Dendritic cell treated with granulocyte-macrophage colony-stimulating factor and Interleukin-4, amounts not matched to agents 40 ng/mL and 50 ng/mL, for 4 days (primary cell): ENCODE results near the gene KLK10.

Experiments used
- H3K27ac Mint-ChIP-seq: one replicate; pipeline ENCODE4 v1.8.0; 2022; ENCODE audit warnings: mild to moderate bottlenecking, mixed read lengths
- H3K27me3 Mint-ChIP-seq: one replicate; pipeline ENCODE4 v1.8.0; 2022; ENCODE audit warnings: mild to moderate bottlenecking, mixed read lengths
- H3K36me3 Mint-ChIP-seq: one replicate; pipeline ENCODE4 v1.8.0; 2022; ENCODE audit warnings: low read depth, mixed read lengths
- H3K4me1 Mint-ChIP-seq: one replicate; pipeline ENCODE4 v1.8.0; 2022; ENCODE audit warnings: low read depth, mixed read lengths
- H3K4me3 Mint-ChIP-seq: one replicate; pipeline ENCODE4 v1.8.0; 2022; ENCODE audit warnings: mild to moderate bottlenecking, moderate library complexity, mixed read lengths
- H3K9me3 Mint-ChIP-seq: one replicate; pipeline ENCODE4 v1.8.0; 2022; ENCODE audit warnings: mixed read lengths
- intact Hi-C: fragments of 100-400 bp; cut with micrococcal nuclease; formaldehyde crosslinking; loops from one replicate; pipeline ENCODE4 v1.15.0; 2022

KLK10 gene

GRCh38 chr19:51034704-51035103, 15.2 kb upstream of the KLK10 start, which contains the start of gene KLK12:
Gene KLK12, minus strand, starts transcription at chr19:51035002. Its CDS starts 381 bp downstream, at chr19:51034621.
- Mint-ChIP-seq H3K36me3 (no peaks in the 10 kb centered on the region), H3K9me3 (no peaks in the 10 kb centered on the region), H3K4me1 (no peaks in the 10 kb centered on the region), H3K27ac (no peak within 1 kb of the TSS), H3K27me3 (peaks cover 20% of the 10 kb centered on the region), H3K4me3 (no peak within 1 kb of the TSS)
- intact Hi-C loops = no loop called here

- intact Hi-C loops = no loop called here
- Mint-ChIP-seq H3K4me3 (no peak overlapping the region), H3K36me3 (no peaks in the 10 kb centered on the region), H3K27ac (no peak overlapping the region), H3K4me1 (no peaks in the 10 kb centered on the region), H3K27me3 (peaks cover 27% of the 10 kb centered on the region), H3K9me3 (no peaks in the 10 kb centered on the region)
Measured at GRCh38 chr19:51031880-51032225, 12.3 kb upstream of the KLK10 start.

- H3K9me3 Mint-ChIP-seq = no peaks in the 10 kb centered on the region
- no peaks in the 10 kb centered on the region for H3K4me1 Mint-ChIP-seq
- intact Hi-C loops = no loop called here
- no peak overlapping the region for H3K4me3 Mint-ChIP-seq
- no peak overlapping the region for H3K27ac Mint-ChIP-seq
- H3K36me3 Mint-ChIP-seq = no peaks in the 10 kb centered on the region
- H3K27me3 Mint-ChIP-seq = peaks cover 30% of the 10 kb centered on the region
Measured at GRCh38 chr19:51031220-51031879, 11.8 kb upstream of the KLK10 start.

GRCh38 chr19:51030631-51031030, 11.1 kb upstream of the KLK10 start:
- Mint-ChIP-seq H3K9me3 (no peaks in the 10 kb centered on the region), H3K4me3 (no peak overlapping the region), H3K4me1 (no peaks in the 10 kb centered on the region), H3K36me3 (no peaks in the 10 kb centered on the region), H3K27me3 (peaks cover 34% of the 10 kb centered on the region), H3K27ac (no peak overlapping the region)
- intact Hi-C loops = no loop called here

GRCh38 chr19:51029718-51030117, 10.2 kb upstream of the KLK10 start:
- peaks cover 29% of the 10 kb centered on the region for H3K27me3 Mint-ChIP-seq
- no peak overlapping the region for H3K27ac Mint-ChIP-seq
- intact Hi-C loops = no loop called here
- H3K36me3 Mint-ChIP-seq = no peaks in the 10 kb centered on the region
- no peak overlapping the region for H3K4me3 Mint-ChIP-seq
- no peaks in the 10 kb centered on the region for H3K9me3 Mint-ChIP-seq
- H3K4me1 Mint-ChIP-seq = no peaks in the 10 kb centered on the region

GRCh38 chr19:51027873-51028272, 8.4 kb upstream of the KLK10 start:
- Mint-ChIP-seq H3K27ac (no peak overlapping the region), H3K36me3 (no peaks in the 10 kb centered on the region), H3K27me3 (peaks cover 34% of the 10 kb centered on the region), H3K4me3 (no peak overlapping the region), H3K4me1 (no peaks in the 10 kb centered on the region), H3K9me3 (no peaks in the 10 kb centered on the region)
- intact Hi-C loops = no loop called here

GRCh38 chr19:51027126-51027806, 7.8 kb upstream of the KLK10 start:
- Mint-ChIP-seq H3K9me3 (no peaks in the 10 kb centered on the region), H3K36me3 (no peaks in the 10 kb centered on the region), H3K27me3 (peaks cover 40% of the 10 kb centered on the region), H3K4me3 (no peak overlapping the region), H3K27ac (no peak overlapping the region), H3K4me1 (no peaks in the 10 kb centered on the region)
- intact Hi-C loops = no loop called here

GRCh38 chr19:51026554-51026831, 7.0 kb upstream of the KLK10 start, which contains the start of gene KLK11:
Gene KLK11, minus strand, starts transcription at chr19:51026616. Its CDS starts 985 bp downstream, at chr19:51025631.
- no peak within 1 kb of the TSS for H3K4me3 Mint-ChIP-seq
- H3K27ac Mint-ChIP-seq = no peak within 1 kb of the TSS
- no peaks in the 10 kb centered on the region for H3K36me3 Mint-ChIP-seq
- intact Hi-C loops = no loop called here
- H3K4me1 Mint-ChIP-seq = no peaks in the 10 kb centered on the region
- H3K27me3 Mint-ChIP-seq = peaks cover 40% of the 10 kb centered on the region
- no peaks in the 10 kb centered on the region for H3K9me3 Mint-ChIP-seq

- Mint-ChIP-seq H3K9me3 (no peaks in the 10 kb centered on the region), H3K4me1 (no peaks in the 10 kb centered on the region), H3K36me3 (no peaks in the 10 kb centered on the region), H3K27me3 (peaks cover 39% of the 10 kb centered on the region), H3K27ac (no peak overlapping the region), H3K4me3 (no peak overlapping the region)
- intact Hi-C loops = no loop called here
Measured at GRCh38 chr19:51025809-51026553, 6.5 kb upstream of the KLK10 start.

- no peak overlapping the region for H3K27ac Mint-ChIP-seq
- no peak overlapping the region for H3K4me3 Mint-ChIP-seq
- H3K36me3 Mint-ChIP-seq = no peaks in the 10 kb centered on the region
- peaks cover 40% of the 10 kb centered on the region for H3K27me3 Mint-ChIP-seq
- intact Hi-C loops = no loop called here
- H3K9me3 Mint-ChIP-seq = no peaks in the 10 kb centered on the region
- H3K4me1 Mint-ChIP-seq = no peaks in the 10 kb centered on the region
Measured at GRCh38 chr19:51025401-51025800, 5.9 kb upstream of the KLK10 start.

GRCh38 chr19:51024924-51025323, 5.4 kb upstream of the KLK10 start:
- Mint-ChIP-seq H3K9me3 (no peaks in the 10 kb centered on the region), H3K4me3 (no peak overlapping the region), H3K27me3 (peaks cover 43% of the 10 kb centered on the region), H3K36me3 (no peaks in the 10 kb centered on the region), H3K4me1 (peaks cover 5% of the 10 kb centered on the region), H3K27ac (no peak overlapping the region)
- intact Hi-C loops = loop anchor here (5.0 kb wide), 1 partner anchor 142 kb away; no protein-coding TSS in a partner anchor

- H3K27ac Mint-ChIP-seq = no peak overlapping the region
- peaks cover 8% of the 10 kb centered on the region for H3K4me1 Mint-ChIP-seq
- H3K9me3 Mint-ChIP-seq = no peaks in the 10 kb centered on the region
- no peak overlapping the region for H3K4me3 Mint-ChIP-seq
- H3K27me3 Mint-ChIP-seq = peaks cover 53% of the 10 kb centered on the region
- intact Hi-C loops = loop anchor here (5.0 kb wide), 1 partner anchor 143 kb away; no protein-coding TSS in a partner anchor
- no peaks in the 10 kb centered on the region for H3K36me3 Mint-ChIP-seq
Measured at GRCh38 chr19:51023946-51024345, 4.4 kb upstream of the KLK10 start.

GRCh38 chr19:51022526-51022925, 3.0 kb upstream of the KLK10 start:
- no peaks in the 10 kb centered on the region for H3K36me3 Mint-ChIP-seq
- peaks cover 18% of the 10 kb centered on the region for H3K4me1 Mint-ChIP-seq
- no peaks in the 10 kb centered on the region for H3K9me3 Mint-ChIP-seq
- H3K27ac Mint-ChIP-seq = no peak overlapping the region
- intact Hi-C loops = loop anchor here (5.0 kb wide), 1 partner anchor 145 kb away; no protein-coding TSS in a partner anchor
- no peak overlapping the region for H3K4me3 Mint-ChIP-seq
- peaks cover 65% of the 10 kb centered on the region for H3K27me3 Mint-ChIP-seq

- H3K27ac Mint-ChIP-seq = no peak overlapping the region
- H3K36me3 Mint-ChIP-seq = no peaks in the 10 kb centered on the region
- H3K9me3 Mint-ChIP-seq = no peaks in the 10 kb centered on the region
- intact Hi-C loops = loop anchor here (2.0 to 5.0 kb wide), 2 partner anchors 74 to 146 kb away; no protein-coding TSS in a partner anchor
- no peak overlapping the region for H3K4me3 Mint-ChIP-seq
- H3K4me1 Mint-ChIP-seq = peaks cover 27% of the 10 kb centered on the region
- peaks cover 67% of the 10 kb centered on the region for H3K27me3 Mint-ChIP-seq
Measured at GRCh38 chr19:51020988-51021651, 1.6 kb upstream of the KLK10 start.
